Measurements from ENCODE around the gene IYD.

The IYD gene, protein sequence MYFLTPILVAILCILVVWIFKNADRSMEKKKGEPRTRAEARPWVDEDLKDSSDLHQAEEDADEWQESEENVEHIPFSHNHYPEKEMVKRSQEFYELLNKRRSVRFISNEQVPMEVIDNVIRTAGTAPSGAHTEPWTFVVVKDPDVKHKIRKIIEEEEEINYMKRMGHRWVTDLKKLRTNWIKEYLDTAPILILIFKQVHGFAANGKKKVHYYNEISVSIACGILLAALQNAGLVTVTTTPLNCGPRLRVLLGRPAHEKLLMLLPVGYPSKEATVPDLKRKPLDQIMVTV

DNA sequence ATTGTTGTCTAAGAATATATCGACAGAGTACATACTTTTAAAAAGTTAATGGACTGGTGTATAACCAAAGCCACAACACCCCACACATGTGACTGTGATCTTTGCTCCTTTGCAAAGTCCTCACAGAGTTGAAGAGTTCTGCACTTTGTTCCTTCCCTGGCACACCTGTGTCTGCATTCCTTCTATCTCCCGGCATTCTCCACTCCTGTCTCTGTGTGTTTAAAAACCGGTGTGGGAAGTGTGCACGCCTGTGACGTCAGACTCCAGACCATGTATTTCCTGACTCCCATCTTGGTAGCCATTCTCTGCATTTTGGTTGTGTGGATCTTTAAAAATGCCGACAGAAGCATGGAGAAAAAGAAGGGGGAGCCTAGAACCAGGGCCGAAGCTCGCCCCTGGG is at the start of gene IYD:
Gene IYD, plus strand, starts transcription at position 251 of the 400 bp plus-strand sequence. Its CDS starts 20 bp downstream, at position 271.
- no peak for DNase-seq (ENCODE audit: low read depth, low spot score)

DNA sequence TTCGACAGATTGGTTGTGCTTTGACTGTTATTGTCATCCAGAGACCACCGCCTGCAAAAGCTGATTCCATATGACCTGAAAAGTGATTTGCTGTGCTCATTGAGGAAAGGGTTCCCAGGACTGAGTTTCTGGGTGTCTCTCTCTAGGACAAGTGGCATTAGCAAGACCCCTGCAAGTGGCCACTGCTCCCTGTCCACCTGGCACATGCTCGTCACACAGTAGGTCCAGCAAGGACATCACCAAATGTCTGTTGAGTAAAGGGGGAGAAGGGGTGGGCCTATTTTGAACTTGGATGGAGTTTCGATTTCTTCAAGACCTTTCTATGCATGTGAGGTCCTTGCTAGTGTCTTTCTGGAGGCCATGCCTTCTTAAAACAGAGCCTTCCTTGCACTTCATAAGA is 48.9 kb upstream of the IYD start:
- no peak for DNase-seq (ENCODE audit: low read depth, low spot score)

DNA sequence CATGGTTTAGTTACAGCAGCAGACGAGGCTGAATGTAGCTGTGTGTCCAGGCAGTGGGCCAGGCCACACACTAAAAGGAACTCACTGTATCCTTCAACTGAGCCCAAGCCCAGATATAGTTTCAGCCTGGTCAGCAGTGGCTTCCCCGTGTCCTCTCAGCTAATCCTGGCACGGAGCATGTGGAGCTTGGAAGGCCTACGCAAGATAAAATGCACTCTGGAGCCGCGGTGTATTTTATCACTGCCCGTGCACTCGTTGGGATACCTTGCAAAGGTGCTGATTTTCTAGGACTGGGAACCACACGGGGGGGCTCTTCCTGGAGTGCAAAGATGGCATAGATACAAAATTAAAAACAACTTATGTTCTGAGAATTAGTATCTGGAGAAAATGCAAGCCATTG is 48.4 kb upstream of the IYD start:
- DNase-seq (ENCODE audit: low read depth, low spot score) = no peak

DNA sequence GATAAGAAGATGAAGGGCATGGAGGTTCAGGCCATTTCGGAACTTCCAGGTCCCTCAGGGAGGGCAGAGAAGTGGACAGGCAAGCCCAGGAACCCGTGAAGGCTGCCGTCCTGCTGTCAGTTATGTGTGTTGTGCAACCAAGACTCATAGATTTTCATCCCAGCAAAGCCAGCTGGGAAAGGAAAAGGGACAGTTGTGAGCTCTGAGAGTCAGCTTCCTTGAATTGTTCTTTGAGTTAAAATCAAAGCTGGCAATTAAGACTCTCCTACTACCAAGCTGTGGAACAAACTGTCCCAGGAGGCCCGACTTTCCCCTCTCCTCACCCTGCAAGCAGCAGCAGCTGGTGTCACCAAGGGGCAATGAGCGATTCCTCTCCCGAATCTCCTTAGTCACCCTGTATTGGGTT is 46.3 kb upstream of the IYD start:
- DNase-seq (ENCODE audit: low read depth, low spot score) = no peak

DNA sequence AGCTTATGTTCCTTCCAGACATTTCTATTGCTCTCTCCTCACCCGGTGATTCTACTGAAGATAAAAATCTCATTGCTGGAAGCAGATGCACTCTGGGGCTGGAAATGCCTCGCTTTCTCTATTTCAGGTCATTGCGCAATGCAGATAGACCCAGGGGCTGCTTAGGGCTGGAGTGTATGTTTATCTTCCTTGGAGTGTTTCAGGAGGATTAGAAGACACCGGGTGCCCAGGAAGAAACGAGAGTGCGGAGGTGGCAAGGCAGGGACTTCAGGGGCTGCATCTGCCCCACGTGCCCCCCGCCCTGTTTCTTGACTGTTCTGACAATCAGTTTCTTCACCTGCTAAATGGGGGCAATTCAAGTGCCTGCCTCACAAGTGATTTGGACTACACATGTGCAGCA is 45.6 kb upstream of the IYD start:
- no peak for DNase-seq (ENCODE audit: low read depth, low spot score)

DNA sequence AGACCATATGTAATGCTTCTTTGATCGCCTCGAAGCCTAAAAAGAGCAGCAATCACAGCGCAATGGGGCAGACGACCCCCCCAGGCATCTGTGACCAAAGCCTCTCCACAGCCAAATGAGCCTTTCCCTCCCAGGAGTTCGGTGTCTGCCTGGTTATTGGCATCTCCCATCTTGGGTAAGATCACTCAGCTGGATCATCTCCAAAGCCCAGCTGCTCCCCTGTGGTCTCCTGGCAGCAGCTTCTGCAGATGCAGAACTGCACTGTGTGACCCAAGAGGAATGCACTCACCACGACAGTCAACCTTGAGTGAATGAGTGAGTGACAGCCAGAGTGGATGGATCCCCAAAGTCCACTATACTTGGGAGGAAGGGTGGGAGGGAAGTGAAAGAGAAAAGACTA is 44.8 kb upstream of the IYD start:
- no peak for DNase-seq (ENCODE audit: low read depth, low spot score)

DNA sequence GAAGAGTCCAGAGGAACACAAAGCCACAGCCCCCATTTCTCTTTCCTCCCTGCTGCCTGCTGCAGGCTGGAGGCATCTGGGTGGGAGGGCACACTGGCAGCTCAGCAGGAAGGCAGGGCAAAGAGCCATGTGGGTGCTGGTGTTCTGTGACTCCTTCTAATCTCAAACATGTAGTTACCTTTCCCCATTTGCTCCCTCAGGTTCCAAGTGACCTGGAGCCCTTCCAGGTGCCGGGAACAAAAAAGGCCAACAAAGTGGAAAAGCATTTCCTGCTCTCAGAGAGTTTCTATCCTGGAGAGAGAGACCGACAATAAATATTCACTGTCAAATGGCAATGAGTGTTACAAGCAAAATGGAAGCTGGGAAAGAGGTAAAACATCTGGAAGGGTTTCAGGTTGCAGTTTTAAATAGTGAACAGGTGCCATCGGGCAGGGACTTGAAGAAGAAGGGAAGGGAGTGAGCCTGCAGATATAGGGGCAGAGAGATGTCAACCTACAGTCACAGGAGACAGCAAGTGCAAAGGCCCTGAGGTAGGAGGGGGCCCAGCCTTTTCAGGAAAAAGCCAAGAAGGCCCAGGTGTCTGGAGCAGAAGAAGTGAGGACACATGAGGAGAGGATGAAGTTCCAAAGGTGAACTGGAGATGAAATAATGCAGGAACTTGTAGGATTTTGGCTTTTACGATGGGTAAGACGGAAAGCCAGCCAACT is 43.6 kb upstream of the IYD start:
- DNase-seq (ENCODE audit: low read depth, low spot score) = no peak

DNA sequence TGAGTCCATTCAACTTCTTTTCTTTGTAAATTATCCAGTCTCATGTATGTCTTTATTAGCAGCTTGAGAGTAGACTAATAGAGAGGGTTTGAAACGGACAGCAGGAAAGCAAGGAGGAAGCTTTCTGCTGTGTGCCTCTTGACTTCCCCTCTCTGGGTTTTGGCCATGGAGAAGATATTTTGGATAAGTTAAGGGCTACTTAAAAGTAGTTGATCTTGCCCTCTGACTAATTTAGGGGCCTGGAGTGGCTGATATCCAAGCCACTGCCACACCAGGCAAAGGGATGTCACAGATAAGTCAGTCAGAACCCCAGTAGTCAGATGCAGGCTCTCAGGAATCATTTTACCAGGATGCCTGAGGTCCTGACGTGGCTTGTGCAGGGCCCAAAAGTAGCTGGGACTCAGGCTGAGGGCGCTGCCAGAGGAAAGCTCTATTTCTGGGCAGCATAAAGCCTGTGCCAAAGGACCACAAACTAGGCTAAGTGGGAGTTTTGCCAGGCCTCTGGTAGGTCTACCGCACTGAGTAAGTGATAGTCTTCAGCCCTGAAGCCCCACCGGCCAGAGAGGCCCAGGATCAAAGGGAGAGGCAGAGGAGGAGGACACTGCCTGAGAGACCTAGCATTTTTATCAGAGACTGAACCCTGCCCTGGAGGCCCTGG is 41.6 kb upstream of the IYD start:
- no peak for DNase-seq (ENCODE audit: low read depth, low spot score)

DNA sequence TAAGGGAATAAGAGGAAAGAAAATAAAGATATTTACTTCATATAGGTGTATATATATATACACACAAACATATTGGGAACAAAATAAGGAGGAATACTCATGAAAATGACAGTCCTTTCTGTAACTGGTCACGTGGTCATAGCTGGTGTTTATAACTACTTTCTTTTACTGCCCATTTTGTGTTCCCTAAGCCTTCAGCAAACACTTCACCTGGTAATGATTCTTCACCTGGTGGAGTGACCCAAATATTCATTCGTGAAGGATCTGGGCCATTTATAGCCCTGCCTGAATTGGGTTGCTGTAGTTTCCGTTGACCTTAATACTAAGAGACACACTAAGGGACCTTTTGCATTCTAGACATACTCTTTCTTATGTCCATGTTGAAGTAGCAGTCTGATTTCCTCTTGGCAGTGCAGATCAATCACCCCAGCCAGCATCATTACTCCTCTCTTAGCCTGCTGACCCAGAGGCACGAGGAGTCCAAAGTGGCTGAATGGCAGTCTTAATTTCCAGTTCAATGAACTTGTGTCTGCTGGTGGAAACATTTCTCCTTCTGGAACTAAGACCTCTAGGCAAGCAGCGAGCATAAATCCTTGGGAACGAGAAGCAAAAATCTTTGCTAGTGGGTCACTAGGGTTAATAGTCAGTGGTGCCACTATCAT is 39.9 kb upstream of the IYD start:
- no peak for DNase-seq (ENCODE audit: low read depth, low spot score)

DNA sequence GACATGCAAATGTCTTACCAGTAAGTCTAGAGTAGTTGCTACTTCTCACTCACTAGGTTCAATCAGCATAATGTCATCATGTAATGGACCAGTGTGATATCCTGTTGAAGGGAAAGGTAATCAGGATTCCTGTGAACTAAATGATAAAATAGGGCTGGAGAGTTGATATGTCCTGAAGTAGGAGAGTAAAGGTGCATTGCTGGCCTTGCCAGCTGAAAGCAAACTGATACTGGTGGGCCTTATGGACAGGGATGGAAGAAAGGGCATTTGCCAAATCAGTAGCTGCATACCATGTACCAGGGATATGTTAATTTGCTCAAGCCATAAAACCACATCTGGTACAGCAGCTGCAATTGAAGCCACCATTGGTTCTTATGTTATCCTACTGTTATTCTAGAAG is 37.5 kb upstream of the IYD start:
- DNase-seq (ENCODE audit: low read depth, low spot score) = no peak

DNA sequence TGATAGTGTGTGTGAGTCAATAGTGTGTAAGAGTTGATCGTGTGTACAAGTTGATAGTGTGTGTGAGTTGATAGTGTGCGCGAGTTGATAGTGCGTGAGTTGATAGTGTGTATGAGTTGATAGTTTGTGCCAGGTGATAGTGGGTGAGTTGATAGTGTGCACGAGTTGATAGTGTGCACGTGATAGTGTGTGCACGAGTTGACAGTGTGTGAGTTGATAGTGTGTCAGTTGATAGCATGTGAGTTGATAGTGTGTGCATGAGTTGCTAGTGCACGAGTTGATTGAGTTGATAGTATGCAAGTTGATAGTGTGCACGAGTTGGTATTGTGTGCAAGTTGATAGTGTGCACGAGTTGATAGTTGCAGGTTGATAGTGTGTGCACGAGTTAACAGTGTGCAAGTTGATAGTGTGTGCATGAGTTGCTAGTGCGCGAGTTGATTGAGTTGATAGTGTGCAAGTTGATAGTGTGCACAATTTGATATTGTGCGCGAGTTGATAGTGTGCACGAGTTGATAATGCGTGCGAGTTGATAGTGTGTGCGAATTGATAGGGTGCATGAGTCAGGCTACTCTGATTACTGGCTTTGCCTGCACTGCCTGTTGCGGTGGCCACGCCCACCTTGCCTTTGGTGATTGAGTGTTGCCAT is 35.8 kb upstream of the IYD start:
- DNase-seq (ENCODE audit: low read depth, low spot score) = no peak

DNA sequence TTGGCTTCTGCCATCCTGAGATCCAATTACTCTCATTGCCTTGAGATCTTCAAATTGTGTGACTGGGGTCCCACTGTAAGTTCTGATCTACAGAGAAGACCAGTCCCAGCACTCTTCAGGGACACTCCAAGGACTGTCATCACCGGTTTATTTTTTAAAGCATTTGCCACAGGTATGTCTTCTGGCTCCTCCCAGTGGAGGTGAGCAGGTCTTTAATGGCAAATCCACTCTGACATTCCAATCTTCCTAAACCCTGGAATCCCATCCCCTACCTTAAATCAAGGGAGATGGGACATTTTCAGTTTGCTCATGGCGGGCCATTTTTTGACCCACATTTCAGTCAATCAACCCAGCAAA is 35.2 kb upstream of the IYD start:
- DNase-seq (ENCODE audit: low read depth, low spot score) = no peak

DNA sequence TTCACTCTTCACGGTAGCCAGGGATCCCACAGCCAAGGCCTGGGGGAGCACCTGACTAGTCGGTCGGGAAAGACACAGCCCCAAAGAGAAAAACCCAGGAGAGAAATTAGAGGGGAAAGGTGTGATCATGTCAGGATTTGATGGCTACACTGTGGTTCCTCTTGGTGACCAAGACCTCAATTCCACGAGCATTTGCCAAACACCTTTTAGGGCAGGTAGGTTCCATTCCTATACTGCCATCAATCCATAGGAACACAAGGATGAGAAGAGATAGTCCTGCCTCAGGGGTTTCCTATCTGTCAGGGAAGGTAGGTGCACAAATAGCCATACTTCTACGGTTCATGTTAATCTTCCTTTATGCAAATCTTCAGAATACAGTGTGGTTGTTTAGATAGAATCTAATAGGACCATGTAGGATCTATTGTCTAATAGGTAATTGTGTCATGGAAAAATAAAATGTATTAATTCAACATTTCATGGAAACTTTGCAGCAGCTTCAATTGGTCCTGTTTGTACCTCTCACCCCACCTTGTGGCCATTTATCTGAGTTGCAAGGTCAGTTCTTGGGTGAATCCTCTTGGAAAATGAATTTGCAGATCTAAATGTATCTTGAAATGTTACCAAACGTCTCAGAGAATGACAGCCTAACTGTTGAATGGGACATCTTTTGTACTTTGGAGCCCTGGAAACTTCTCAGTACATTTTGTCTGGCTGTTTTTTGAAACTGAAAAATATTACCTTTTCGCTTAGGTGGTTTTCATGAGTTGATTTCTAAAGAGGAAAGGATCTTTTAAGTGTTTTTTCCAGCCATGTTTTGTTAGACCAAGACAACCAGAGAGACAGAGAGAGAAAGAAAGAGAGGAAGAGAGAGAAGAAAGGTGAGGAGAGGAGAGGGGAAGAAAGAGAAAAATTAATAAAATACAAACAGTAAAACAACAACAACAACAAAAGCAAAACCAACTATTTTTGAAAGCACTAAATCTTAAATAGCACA is 33.7 kb upstream of the IYD start:
- peak; percentile 37 for DNase-seq (ENCODE audit: low read depth, low spot score)

DNA sequence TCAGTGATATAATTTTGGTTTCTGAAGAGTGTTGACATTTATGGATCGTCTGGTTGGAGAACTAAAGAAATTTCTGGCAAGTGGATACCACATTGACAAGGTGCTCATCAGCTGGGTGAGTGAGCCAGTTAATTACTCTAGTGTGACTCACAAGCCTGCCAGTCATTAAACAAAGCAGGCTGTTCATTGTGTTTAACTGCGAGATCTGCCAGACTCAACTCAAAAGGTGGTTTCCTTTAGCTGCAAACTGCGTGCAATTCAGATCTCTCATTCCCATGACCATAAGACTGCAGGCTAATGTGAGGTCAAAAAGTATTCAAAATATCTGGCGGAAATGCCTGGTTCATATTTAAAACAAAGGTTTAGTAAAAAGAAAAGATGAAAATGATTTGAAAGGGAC is 32.5 kb upstream of the IYD start:
- no peak for DNase-seq (ENCODE audit: low read depth, low spot score)

DNA sequence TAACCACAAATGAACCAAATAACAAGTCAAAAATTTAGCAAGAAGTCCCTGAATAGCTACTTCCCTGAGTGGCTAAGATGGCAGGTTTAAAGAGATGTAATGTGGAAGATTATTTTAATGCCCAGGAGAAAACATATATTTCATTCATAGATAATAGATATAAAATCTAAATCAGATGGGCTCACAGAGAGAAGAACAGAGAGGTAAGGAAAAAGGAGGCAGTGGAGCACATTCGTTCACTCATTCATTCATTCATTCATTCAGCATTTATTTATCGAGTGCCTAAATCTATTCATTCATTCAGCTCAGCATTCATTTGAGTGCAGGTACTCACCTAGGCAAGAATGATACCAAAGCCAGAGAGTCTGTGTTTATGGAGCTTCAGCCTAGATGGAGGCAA is 32.1 kb upstream of the IYD start:
- DNase-seq (ENCODE audit: low read depth, low spot score) = no peak

DNA sequence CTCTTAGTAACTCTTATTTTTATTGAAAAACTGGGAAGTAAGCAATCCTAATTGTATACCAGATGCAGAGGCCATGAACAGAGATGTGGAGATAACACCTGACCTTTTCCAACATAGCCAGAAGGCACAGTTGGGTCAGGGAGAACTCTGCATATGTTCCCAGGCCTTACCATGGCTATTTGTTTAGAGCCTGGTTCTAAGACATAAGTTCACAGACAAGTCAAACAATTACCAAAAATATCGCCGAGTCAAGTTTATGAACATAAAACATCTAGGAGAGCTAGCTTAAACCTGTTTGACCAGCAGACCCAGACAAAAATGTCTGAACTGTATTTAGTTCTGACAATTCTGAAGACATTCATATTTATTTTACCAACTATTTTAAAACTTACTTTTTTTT is 26.7 kb upstream of the IYD start:
- DNase-seq (ENCODE audit: low read depth, low spot score) = no peak

DNA sequence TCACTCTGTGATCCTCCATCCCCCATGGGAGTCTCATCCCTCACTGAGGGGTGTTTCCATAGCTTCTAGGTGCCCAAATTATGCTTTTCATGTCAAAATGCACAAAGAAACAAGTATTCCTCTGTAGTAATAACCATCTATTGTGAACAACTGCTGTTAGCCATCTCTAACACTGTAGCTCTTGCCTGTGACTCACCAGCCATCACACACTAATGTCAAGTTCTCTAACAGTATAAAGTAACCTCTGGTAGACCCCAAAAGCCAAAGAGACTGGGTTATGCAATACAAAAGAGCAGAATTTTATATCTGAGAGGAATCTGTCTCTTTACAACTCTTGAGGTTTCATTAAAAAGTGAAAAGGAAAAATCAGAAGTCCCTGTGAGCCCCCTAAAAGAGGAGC is 25.4 kb upstream of the IYD start:
- DNase-seq (ENCODE audit: low read depth, low spot score) = no peak

DNA sequence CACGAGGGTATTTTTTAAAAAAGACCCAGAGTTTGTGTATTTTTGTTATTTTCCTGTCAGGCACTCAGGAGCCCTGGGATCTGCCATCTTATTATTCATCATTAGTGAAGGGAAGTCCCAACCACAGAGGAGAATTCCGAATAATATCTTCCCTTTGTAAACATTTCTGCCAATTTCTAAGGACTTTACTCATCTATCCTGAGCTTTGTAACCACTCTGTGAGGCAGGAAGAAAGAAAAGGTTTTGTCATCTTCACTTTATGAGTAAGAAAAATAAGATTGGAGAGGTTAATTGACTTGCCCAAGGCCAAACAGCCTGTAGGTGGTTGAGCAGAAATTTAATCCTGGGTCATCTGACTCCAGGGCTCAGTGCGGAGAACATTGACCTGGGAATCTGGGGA is 23.0 kb upstream of the IYD start:
- no peak for DNase-seq (ENCODE audit: low read depth, low spot score)

DNA sequence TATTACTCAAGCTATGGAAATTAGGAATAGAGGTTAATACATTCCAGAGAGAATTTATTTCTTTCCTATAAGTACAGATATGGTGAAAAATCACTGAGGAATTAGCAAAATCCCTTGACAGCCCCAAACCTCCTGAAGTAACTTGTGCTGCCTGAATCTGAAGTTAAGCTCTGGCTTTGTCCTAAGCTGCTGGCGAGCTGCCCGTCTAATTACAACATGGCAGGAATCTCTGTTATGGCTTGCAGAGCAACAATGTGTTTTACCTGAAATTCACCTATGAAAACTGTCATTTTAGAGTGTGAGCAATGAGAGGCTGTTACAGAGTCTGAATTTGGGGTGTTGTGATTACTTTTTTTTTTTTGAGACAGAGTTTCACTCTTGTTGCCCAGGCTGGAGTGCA is 22.5 kb upstream of the IYD start:
- DNase-seq (ENCODE audit: low read depth, low spot score) = no peak

DNA sequence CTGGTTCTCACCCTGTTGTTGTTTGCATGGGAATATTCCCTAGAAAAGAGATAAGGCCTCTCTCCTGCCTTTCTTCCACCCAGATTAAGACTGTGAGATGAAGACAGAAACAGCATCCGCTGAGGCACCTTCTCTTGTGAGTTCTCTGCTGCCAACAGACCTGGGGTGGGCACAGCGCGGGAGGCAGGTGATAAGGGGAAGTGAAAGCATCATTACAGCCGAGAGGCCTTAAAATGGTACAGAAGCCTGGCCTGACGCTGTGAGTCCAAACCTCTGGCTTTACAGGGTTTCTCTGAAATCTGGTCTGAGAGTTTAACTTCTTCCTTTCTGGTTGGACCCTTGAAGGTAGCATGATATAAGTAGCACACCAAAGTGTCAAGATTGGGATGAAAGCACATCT is 21.0 kb upstream of the IYD start:
- DNase-seq (ENCODE audit: low read depth, low spot score) = no peak

DNA sequence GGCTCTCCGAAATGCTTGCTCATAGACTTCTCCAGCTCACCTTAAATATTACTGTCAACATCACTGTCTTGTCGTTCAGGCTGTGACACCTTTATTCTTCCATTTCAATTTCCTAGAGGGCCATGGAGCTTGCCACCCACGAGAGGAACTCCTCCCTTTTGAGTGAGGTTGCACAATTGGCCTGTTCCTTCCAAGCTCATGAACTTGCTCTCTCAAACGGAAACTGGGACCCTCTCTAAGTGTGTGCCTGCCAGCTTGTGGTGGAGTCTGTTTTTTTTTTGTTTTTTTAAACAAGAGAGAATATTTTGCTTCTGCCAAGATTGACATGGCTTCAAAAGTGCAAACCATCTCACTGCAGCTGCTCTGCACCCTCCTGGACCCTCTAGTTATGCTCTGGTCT is 19.3 kb upstream of the IYD start:
- no peak for DNase-seq (ENCODE audit: low read depth, low spot score)
